Panc1 (cell line): ENCODE results near the gene OSBPL9. TPM values are rescaled to one million over a fixed set of nuclear protein-coding genes. Genes with fewer than 3 reads are reported as not detected.
A peak's percentile ranks its signal among the peaks of the same experiment; 100 is the strongest.

ENCODE experiments used
- ATAC-seq: fragments of 200-7000 bp; cut with Tn5 transposase; 2 replicates; pipeline ENCODE4 v1.9.1; 2020; ENCODE audit warnings: mild to moderate bottlenecking, moderate library complexity
- BruUV-seq: library from RNA; stranded (reverse); fragments of 400-500 nt; replicated peaks from 2 replicates; lab custom pipeline; 2021; lab: Mats Ljungman, UMichigan
- CTCF ChIA-PET: fragments of 300-600 bp; sonication (Branson Sonifier 250); formaldehyde crosslinking; loops from one replicate; lab custom pipeline; 2022; ENCODE audit warnings: antibody characterized with exemption; lab: Charles Lee
- POLR2A ChIA-PET: fragments of 300-600 bp; sonication (Branson Sonifier 250); formaldehyde crosslinking; loops from one replicate; lab custom pipeline; 2022; ENCODE audit warnings: antibody characterized with exemption; lab: Charles Lee
- DNase-seq: peaks from one replicate; pipeline ENCODE4 v3.0.0-alpha.2; 2010; ENCODE audit warnings: low read depth, low spot score
- H3K27ac ChIP-seq: 2 replicates; pipeline ENCODE4 v1.5.1; 2011; ENCODE audit warnings: mild to moderate bottlenecking, low read length, inconsistent platforms
- H3K27me3 ChIP-seq: fragments of 200-500 bp; sonication (Bioruptor generic); 2 replicates; pipeline ENCODE4 v1.6.0; 2014; ENCODE audit warnings: low read length, inconsistent platforms; ENCODE audit not compliant: control insufficient read depth, insufficient read depth
- H3K36me3 ChIP-seq: fragments of 200-500 bp; sonication (Bioruptor generic); 2 replicates; pipeline ENCODE4 v1.5.1; 2014; ENCODE audit warnings: inconsistent platforms, mild to moderate bottlenecking, low read length, moderate library complexity; ENCODE audit not compliant: control insufficient read depth, insufficient read depth
- H3K4me1 ChIP-seq: 2 replicates; pipeline ENCODE4 v1.5.1; 2011; ENCODE audit warnings: inconsistent platforms, mild to moderate bottlenecking, low read length, moderate library complexity; ENCODE audit not compliant: control insufficient read depth, insufficient read depth
- H3K4me3 ChIP-seq, 2 experiments: 2 replicates each; pipeline ENCODE4 v1.5.1; 2011 to 2012; ENCODE audit warnings: low read depth in 2 of 2, low read length in 2 of 2, mild to moderate bottlenecking in 2 of 2, inconsistent platforms in 1 of 2, moderate library complexity in 1 of 2
- H3K9me3 ChIP-seq: fragments of 200-500 bp; sonication (Bioruptor generic); 2 replicates; pipeline ENCODE4 v1.5.1; 2014; ENCODE audit warnings: low read depth, mild to moderate bottlenecking, inconsistent platforms, low read length, moderate library complexity; ENCODE audit not compliant: control insufficient read depth, insufficient read depth
- POLR2AphosphoS5 ChIP-seq: IDR thresholded peaks from 2 replicates; pipeline ENCODE4 v1.6.1; 2012; ENCODE audit warnings: mild to moderate bottlenecking, low read depth, low read length, moderate library complexity
- SIN3A ChIP-seq: IDR thresholded peaks from 2 replicates; pipeline ENCODE4 v1.6.1; 2012; ENCODE audit warnings: low read depth, mild to moderate bottlenecking, low read length, moderate library complexity, borderline replicate concordance; ENCODE audit not compliant: insufficient read depth
- TCF7L2 ChIP-seq: IDR thresholded peaks from 2 replicates; pipeline ENCODE4 v1.6.1; 2011; ENCODE audit warnings: mild to moderate bottlenecking, low read depth, low read length, inconsistent platforms
- in situ Hi-C: cut with HindIII; loops from 2 replicates; pipeline ENCODE4 v1.10.0; 2016; ENCODE audit warnings: low sequenced_read_pairs, low pct_unique_long_range_greater_than_20kb
- intact Hi-C: fragments of 100-400 bp; cut with micrococcal nuclease; formaldehyde crosslinking; loops from one replicate; pipeline ENCODE4 v1.10.0; 2022; ENCODE audit not compliant: unreplicated experiment
- total RNA-seq: library from RNA; stranded (reverse); gene quantifications from one replicate; pipeline ENCODE4 v1.2.1, GENCODE V29; 2021; ENCODE audit not compliant: unreplicated experiment
- TF ChIP-seq, protein P1 (sequence below): fragments of 450-650 bp; IDR thresholded peaks from 2 replicates; pipeline ENCODE4 v1.5.1; 2017; ENCODE audit warnings: mild to moderate bottlenecking
- TF ChIP-seq, protein P2 (sequence below), 2 experiments: IDR thresholded peaks; 2 replicates each; pipeline ENCODE4 v1.6.1; 2011 to 2012; ENCODE audit warnings: low read depth in 2 of 2, control low read depth in 1 of 2, low read length in 1 of 2, mild to moderate bottlenecking in 1 of 2, moderate library complexity in 1 of 2; ENCODE audit not compliant: insufficient read depth in 1 of 2

The OSBPL9 gene
- total RNA-seq, 1 experiment from 2014 or later, result 85.5 TPM

DNA sequence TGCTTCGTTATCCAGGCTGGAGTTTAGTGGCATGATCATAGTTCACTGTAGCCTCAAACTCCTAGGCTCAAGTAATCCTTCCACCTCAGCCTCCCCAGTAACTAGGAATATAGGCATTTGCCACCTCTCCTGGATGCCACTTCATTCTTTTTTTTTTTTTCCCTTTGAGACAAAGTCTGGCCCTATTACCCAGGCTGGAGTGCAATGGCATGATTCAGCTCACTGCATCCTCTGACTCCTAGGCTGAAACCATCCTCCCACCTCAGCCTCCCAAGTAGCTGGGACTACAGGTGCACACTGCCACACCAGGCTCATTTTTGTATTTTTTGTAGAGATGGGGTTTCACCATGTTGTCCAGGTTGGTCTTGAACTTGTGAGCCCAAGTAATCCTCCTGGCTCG is 19.3 kb downstream of the OSBPL9 start:
- Histone ChIP-seq H3K27ac (no peak overlapping the region), H3K9me3 (no peaks in the 10 kb centered on the region), H3K4me1 (peaks cover 8% of the 10 kb centered on the region), H3K4me3 (no peak overlapping the region), H3K36me3 (no peaks in the 10 kb centered on the region), H3K27me3 (no peaks in the 10 kb centered on the region)
- ChIA-PET CTCF (interaction anchor here (0.7 kb wide), 1 partner anchor 17 kb away, joined by 5 read pairs; no protein-coding TSS in a partner anchor), POLR2A (no interaction called here)
- intact Hi-C loops, result no loop called here
- no TSS peak for BruUV-seq
- DNase-seq (no peak), ATAC-seq (no peak)
- in situ Hi-C loops, result no loop called here
- TF ChIP-seq POLR2AphosphoS5 (no peak), SIN3A (no peak), TCF7L2 (no peak)
- TF ChIP-seq, protein P1, sequence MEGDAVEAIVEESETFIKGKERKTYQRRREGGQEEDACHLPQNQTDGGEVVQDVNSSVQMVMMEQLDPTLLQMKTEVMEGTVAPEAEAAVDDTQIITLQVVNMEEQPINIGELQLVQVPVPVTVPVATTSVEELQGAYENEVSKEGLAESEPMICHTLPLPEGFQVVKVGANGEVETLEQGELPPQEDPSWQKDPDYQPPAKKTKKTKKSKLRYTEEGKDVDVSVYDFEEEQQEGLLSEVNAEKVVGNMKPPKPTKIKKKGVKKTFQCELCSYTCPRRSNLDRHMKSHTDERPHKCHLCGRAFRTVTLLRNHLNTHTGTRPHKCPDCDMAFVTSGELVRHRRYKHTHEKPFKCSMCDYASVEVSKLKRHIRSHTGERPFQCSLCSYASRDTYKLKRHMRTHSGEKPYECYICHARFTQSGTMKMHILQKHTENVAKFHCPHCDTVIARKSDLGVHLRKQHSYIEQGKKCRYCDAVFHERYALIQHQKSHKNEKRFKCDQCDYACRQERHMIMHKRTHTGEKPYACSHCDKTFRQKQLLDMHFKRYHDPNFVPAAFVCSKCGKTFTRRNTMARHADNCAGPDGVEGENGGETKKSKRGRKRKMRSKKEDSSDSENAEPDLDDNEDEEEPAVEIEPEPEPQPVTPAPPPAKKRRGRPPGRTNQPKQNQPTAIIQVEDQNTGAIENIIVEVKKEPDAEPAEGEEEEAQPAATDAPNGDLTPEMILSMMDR, result no peak
- TF ChIP-seq, protein P2, sequence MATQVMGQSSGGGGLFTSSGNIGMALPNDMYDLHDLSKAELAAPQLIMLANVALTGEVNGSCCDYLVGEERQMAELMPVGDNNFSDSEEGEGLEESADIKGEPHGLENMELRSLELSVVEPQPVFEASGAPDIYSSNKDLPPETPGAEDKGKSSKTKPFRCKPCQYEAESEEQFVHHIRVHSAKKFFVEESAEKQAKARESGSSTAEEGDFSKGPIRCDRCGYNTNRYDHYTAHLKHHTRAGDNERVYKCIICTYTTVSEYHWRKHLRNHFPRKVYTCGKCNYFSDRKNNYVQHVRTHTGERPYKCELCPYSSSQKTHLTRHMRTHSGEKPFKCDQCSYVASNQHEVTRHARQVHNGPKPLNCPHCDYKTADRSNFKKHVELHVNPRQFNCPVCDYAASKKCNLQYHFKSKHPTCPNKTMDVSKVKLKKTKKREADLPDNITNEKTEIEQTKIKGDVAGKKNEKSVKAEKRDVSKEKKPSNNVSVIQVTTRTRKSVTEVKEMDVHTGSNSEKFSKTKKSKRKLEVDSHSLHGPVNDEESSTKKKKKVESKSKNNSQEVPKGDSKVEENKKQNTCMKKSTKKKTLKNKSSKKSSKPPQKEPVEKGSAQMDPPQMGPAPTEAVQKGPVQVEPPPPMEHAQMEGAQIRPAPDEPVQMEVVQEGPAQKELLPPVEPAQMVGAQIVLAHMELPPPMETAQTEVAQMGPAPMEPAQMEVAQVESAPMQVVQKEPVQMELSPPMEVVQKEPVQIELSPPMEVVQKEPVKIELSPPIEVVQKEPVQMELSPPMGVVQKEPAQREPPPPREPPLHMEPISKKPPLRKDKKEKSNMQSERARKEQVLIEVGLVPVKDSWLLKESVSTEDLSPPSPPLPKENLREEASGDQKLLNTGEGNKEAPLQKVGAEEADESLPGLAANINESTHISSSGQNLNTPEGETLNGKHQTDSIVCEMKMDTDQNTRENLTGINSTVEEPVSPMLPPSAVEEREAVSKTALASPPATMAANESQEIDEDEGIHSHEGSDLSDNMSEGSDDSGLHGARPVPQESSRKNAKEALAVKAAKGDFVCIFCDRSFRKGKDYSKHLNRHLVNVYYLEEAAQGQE (IDR thresholded peaks at IDR 0.05; ENCODE audit: insufficient read depth in 1 of 2, low read depth in 2 of 2, low read length in 1 of 2), result no peak

DNA sequence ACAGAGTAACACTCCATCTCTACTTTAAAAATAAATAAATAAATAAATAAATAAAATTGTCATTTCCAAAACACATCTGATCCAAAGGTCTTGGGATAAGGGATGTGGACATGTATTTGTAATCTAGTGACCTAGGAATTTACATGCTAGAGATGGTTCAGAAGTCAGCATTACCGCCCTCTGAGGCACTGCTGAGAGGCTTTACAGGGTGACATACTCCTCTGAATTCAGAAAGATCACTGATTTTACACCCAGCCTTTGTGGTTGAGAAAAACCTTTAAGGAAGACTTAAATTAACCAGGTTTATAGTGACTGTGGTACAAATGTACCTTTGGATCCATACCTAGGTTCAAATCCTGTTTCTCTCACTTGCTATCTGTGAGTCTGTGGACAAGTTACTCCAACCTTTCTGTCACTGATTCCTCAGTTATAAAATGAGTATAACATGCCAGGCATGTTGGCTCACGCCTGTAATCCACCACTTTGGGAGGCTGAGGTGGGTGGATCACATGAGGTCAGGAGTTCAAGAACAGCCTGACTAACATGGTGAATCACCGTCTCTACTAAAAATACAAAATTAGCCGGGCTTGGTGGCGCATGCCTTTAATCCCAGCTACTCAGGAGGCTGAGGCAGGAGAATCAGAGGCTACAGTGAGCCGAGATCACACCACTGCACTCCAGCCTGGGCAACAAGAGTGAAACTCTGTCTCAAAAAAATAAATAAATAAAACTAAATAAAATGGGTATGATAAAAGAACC is 20.1 kb downstream of the OSBPL9 start:
- H3K27ac ChIP-seq, result peak overlapping the region; percentile 24; the same call in 1 of the 2 replicates
- DNase-seq, result peak; percentile 73
- no peaks in the 10 kb centered on the region for H3K27me3 ChIP-seq
- BruUV-seq, result no TSS peak
- no peak overlapping the region for H3K4me3 ChIP-seq
- TF ChIP-seq POLR2AphosphoS5 (no peak), TCF7L2 (no peak), SIN3A (no peak)
- TF ChIP-seq, protein P2 (IDR thresholded peaks at IDR 0.05; ENCODE audit: insufficient read depth in 1 of 2, low read depth in 2 of 2, low read length in 1 of 2), result no peak
- TF ChIP-seq, protein P1, result no peak
- no peaks in the 10 kb centered on the region for H3K36me3 ChIP-seq
- peak; percentile 83 for ATAC-seq
- peaks cover 13% of the 10 kb centered on the region for H3K4me1 ChIP-seq
- intact Hi-C loops (no loop called here), in situ Hi-C loops (no loop called here)
- H3K9me3 ChIP-seq, result no peaks in the 10 kb centered on the region
- CTCF ChIA-PET, result no interaction called here
- POLR2A ChIA-PET, result no interaction called here
